Putamen (tissue), 1 donor: ENCODE results near the gene ALDH9A1.

Source experiments
- DNase-seq: peaks from one replicate; pipeline ENCODE4 v3.0.0-alpha.2; 2016; ENCODE audit warnings: low spot score

ALDH9A1 gene

DNA sequence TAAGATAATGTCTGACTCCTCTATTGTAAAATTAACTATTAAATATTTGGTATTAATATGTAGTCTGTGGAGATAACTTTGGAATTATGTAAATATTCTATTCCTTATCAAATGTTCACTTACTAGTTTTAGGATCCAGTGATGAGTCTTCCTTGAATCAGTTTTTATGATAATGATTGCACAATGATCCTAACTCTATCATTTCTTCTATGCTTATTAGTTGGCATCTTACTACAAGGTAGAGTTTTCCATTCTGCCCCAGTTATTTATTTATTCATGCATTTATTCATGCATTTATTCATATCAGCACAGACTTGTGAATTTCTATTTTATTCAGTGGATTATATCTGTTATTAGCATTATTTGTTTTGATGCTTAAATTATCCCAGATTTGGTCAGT is 74.7 kb downstream of the ALDH9A1 start:
- no peak for DNase-seq

GRCh38 chr1:165619647-165620151 is 78.7 kb downstream of the ALDH9A1 start:
- no peak for DNase-seq

- no peak for DNase-seq
Measured at GRCh38 chr1:165616987-165617546, 81.3 kb downstream of the ALDH9A1 start.

DNA sequence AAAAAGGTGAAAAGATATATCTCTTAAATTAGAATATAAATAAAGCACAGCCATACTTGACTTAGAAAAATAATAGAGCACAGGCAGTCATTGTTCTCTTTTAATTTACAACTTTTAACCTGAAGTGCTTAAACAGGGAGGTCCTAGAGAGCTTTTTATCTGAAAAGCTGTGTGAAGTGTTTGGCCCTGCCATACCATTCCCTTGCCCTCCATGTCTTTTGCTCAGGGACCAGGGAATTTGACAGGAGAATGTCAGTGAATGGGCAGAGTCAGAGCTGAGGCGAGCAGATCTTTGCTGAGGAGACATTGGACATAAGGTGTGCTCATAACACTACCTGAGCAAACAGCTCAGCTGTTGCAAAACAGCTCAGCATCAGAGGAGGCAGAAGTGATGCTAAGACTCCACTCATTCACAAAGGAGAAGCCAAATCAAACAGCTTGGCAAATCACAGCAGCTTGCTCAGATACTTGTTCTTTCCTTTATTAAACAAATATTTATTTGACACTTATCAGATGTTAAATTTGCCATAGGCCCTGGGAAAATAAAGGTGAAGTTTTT is 82.2 kb downstream of the ALDH9A1 start:
- DNase-seq, result no peak
